Kidney (tissue), 14 donors: ENCODE measurements around the gene POLR3E. TPM values are rescaled to one million over a fixed set of nuclear protein-coding genes. Genes with fewer than 3 reads are reported as not detected.

ENCODE experiments used
- DNase-seq, 5 donors: peaks; one replicate each; pipeline ENCODE4 v3.0.0-alpha.2; 2013 to 2020
- FAIRE-seq: peaks from 2 replicates; lab custom pipeline; 2012; peaks lifted over from hg19 to GRCh38; lab: Jason Lieb, UNC
- H3K27ac ChIP-seq, 2 donors: one replicate each; pipeline ENCODE4 v1.7.0; 2013; ENCODE audit warnings: low read depth in 2 of 2, low read length in 2 of 2, inconsistent platforms in 1 of 2
- H3K27me3 ChIP-seq: one replicate; pipeline ENCODE4 v1.7.1; 2013; ENCODE audit warnings: low read length, inconsistent platforms; ENCODE audit not compliant: control insufficient read depth, insufficient read depth
- H3K36me3 ChIP-seq, 3 donors: one replicate each; pipeline versions ENCODE4 v1.7.0 to v1.7.1; 2013; ENCODE audit warnings: low read length in 3 of 3, control low read depth in 1 of 3, inconsistent platforms in 1 of 3; ENCODE audit not compliant: insufficient read depth in 3 of 3, control insufficient read depth in 2 of 3
- H3K4me1 ChIP-seq, 3 donors: one replicate each; pipeline versions ENCODE4 v1.7.0 to v1.7.1; 2013; ENCODE audit warnings: low read length in 3 of 3, inconsistent platforms in 1 of 3, low read depth in 1 of 3; ENCODE audit not compliant: control insufficient read depth in 2 of 3, insufficient read depth in 2 of 3
- H3K4me3 ChIP-seq, 3 donors: one replicate each; pipeline versions ENCODE4 v1.7.0 to v1.8.1; 2013; ENCODE audit warnings: low read length in 3 of 3, control low read depth in 1 of 3, inconsistent platforms in 1 of 3
- H3K9ac ChIP-seq, 3 donors: one replicate each; pipeline versions ENCODE4 v1.7.0 to v1.7.1; 2013; ENCODE audit warnings: low read length in 3 of 3, control low read depth in 1 of 3, inconsistent platforms in 1 of 3
- H3K9me3 ChIP-seq, 3 donors: one replicate each; pipeline versions ENCODE4 v1.7.0 to v1.7.1; 2013; ENCODE audit warnings: low read length in 3 of 3, control low read depth in 1 of 3, inconsistent platforms in 1 of 3; ENCODE audit not compliant: control insufficient read depth in 2 of 3, insufficient read depth in 1 of 3
- CTCF ChIP-seq: IDR thresholded peaks from 3 replicates; pipeline ENCODE4 v1.5.1; 2012; ENCODE audit warnings: mild to moderate bottlenecking, moderate library complexity, borderline replicate concordance; ENCODE audit not compliant: insufficient read depth; ENCODE audit errors: extremely low read depth
- intact Hi-C: fragments of 100-400 bp; cut with DNase I; formaldehyde crosslinking; loops from one replicate; pipeline ENCODE4 v1.11.1; 2022
- polyA plus RNA-seq: library from polyadenylated mRNA; stranded (reverse); fragments of 350-450 nt; fragmentation: Illumina TruSeq; extraction: RNeasy Lipid Tissue Mini Kit (QIAGEN cat#74804); gene quantifications from one replicate; pipeline ENCODE4 v1.2.3, GENCODE V29; 2014; ENCODE audit warnings: low read depth, low replicate concordance; ENCODE audit not compliant: insufficient read depth
- total RNA-seq: library from RNA; stranded (reverse); fragmentation: NEBNext Ultra II Directional; extraction: Animal tissue kit (Norgen Biotek cat#: 25700); gene quantifications from one replicate; pipeline ENCODE4 v1.2.1, GENCODE V29; 2021
- donor health status: control.
- donor health status: control.
- donor health status: control.
- donor health status: control.
- donor health status: control.
- donor health status: DM: yes; HTN: yes; CAD: no.
- donor health status: Normal renal cell carcinoma (clear cell type).

POLR3E gene
- total and polyA plus RNA-seq, 2 donors from 2014 or later: 21.3 to 41.4 TPM

- Histone ChIP-seq H3K27me3 (no peaks in the 10 kb centered on the region), H3K36me3 (peaks cover 7 to 43% (median 17%) of the 10 kb centered on the region in 3 donors), H3K27ac (no peak overlapping the region), H3K9ac (no peak overlapping the region), H3K9me3 (peaks cover 2 to 9% (median 3%) of the 10 kb centered on the region in 3 donors), H3K4me3 (no peak overlapping the region), H3K4me1 (peaks cover 0 to 2% (median 0%) of the 10 kb centered on the region in 3 donors)
- TF ChIP-seq CTCF: no peak
- intact Hi-C loops: no loop called here
- no peak for DNase-seq
- no peak for FAIRE-seq
These were observed 38.5 kb downstream of the POLR3E start for GRCh38 chr16:22335668-22336246.

- no peak for TF ChIP-seq CTCF
- DNase-seq (no peak), FAIRE-seq (no peak)
- intact Hi-C loops: no loop called here
- Histone ChIP-seq H3K36me3 (peaks cover 7 to 38% (median 15%) of the 10 kb centered on the region in 3 donors), H3K4me3 (no peak overlapping the region), H3K27ac (no peak overlapping the region), H3K27me3 (no peaks in the 10 kb centered on the region), H3K4me1 (peaks cover 0 to 2% (median 0%) of the 10 kb centered on the region in 3 donors), H3K9ac (no peak overlapping the region), H3K9me3 (peaks cover 2 to 9% (median 3%) of the 10 kb centered on the region in 3 donors)
These were observed 39.4 kb downstream of the POLR3E start for GRCh38 chr16:22336581-22336980.

GRCh38 chr16:22337045-22337444 lies 39.8 kb downstream of the POLR3E start:
- DNase-seq (no peak), FAIRE-seq (no peak)
- intact Hi-C loops: no loop called here
- H3K36me3 ChIP-seq: peaks cover 4 to 33% (median 12%) of the 10 kb centered on the region in 3 donors
- no peak overlapping the region for H3K4me3 ChIP-seq
- H3K9me3 ChIP-seq: peaks cover 2 to 9% (median 3%) of the 10 kb centered on the region in 3 donors
- H3K9ac ChIP-seq: no peak overlapping the region
- no peaks in the 10 kb centered on the region for H3K27me3 ChIP-seq
- no peak overlapping the region for H3K27ac ChIP-seq
- peaks cover 0 to 2% (median 0%) of the 10 kb centered on the region in 3 donors for H3K4me1 ChIP-seq
- TF ChIP-seq CTCF: no peak
